ENCODE measurements around the gene PRR19.
"Not testable (repeated sequence)": the region's sequence is repeated elsewhere in the genome, so short reads cannot be mapped to it uniquely, and the experiment has no call there.

Gene PRR19

DNA sequence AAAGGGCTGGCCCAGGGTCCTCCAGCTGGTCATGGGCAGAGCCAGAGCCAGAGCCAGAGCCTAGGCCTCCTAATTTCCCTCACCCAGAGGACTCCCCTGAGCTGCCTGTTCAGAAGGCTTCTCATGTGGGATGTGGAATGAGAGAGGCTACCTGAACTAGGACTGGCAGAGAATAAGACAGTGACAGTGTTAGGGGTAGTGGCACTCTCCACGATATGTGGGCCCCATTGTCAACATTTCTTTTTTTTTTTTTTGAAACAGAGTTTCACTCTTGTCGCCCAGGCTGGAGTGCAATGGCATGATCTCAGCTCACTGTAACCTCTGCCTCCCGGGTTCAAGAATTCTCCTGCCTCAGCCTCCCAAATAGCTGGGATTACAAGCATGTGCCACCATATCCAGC, 29.4 kb downstream of the PRR19 start:
- peaks cover 9 to 10% of the 10 kb centered on the region in 2 experiments for H3K36me3 ChIP-seq (ENCODE audit: control insufficient read depth in 1 of 2, insufficient read depth in 2 of 2, low read length in 2 of 2)
- WGBS (ENCODE audit: extremely low coverage, insufficient coverage, insufficient read length), result no CpG with 5 or more reads among the region's 3 CpGs
- H2BK5ac ChIP-seq (ENCODE audit: low read depth, low read length, poor library complexity); H2AK5ac ChIP-seq (ENCODE audit: low read length); H2BK120ac ChIP-seq (ENCODE audit: insufficient read depth, low read length, poor library complexity); H3K27me3 ChIP-seq (ENCODE audit: insufficient read depth, low read length); H3K9me3 ChIP-seq (ENCODE audit: insufficient read depth, low read depth, low read length); H3K4me2 ChIP-seq (ENCODE audit: low read length); H3K14ac ChIP-seq (ENCODE audit: low read length); H3K4me1 ChIP-seq (ENCODE audit: control insufficient read depth in 1 of 2, insufficient read depth in 2 of 2, low read length in 2 of 2); H2AFZ ChIP-seq (ENCODE audit: insufficient read depth, low read length, poor library complexity); H3K9ac ChIP-seq (ENCODE audit: low read length); H3K79me2 ChIP-seq (ENCODE audit: control insufficient read depth, insufficient read depth, low read length, poor library complexity); H3K4me3 ChIP-seq (ENCODE audit: low read depth, low read length); DNase-seq; H2BK12ac ChIP-seq (ENCODE audit: low read length); H3K4ac ChIP-seq (ENCODE audit: low read depth, low read length); H3K23ac ChIP-seq (ENCODE audit: low read length); H3K18ac ChIP-seq (ENCODE audit: low read length); H4K8ac ChIP-seq (ENCODE audit: low read depth, low read length); H4K12ac ChIP-seq (ENCODE audit: low read depth, low read length); H3K27ac ChIP-seq (ENCODE audit: low read depth, low read length); H3K79me1 ChIP-seq (ENCODE audit: low read length); H4K91ac ChIP-seq (ENCODE audit: low read depth, low read length): not testable (repeated sequence)

DNA sequence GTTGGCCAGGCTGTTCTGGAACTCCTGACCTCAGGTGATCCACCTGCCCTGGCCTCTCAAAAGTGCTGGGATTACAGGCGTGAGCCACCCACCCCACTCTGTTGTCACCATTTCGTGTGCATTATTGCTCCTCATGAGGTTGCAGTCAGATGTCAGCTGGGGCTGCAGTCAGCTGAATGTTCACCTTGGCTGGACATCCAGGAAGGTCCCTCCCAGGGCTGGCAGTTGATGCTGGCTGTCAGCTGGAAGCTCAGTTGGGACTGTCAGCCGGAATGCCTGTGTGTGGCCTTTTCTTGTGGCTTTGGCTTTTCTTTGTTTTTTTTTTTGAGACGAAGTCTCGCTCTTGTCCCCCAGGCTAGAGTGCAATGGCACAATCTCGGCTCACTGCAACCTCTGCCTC, 30.1 kb downstream of the PRR19 start:
- Histone ChIP-seq H3K27ac (ENCODE audit: low read depth, low read length) (no peak overlapping the region), H3K79me2 (ENCODE audit: control insufficient read depth, insufficient read depth, low read length, poor library complexity) (no peaks in the 10 kb centered on the region), H2BK12ac (ENCODE audit: low read length) (no peak overlapping the region), H4K91ac (ENCODE audit: low read depth, low read length) (no peak overlapping the region), H3K4me3 (ENCODE audit: low read depth, low read length) (no peak overlapping the region), H2AK5ac (ENCODE audit: low read length) (no peak overlapping the region), H3K4me2 (ENCODE audit: low read length) (no peak overlapping the region), H3K36me3 (ENCODE audit: control insufficient read depth in 1 of 2, insufficient read depth in 2 of 2, low read length in 2 of 2) (peaks cover 16 to 17% of the 10 kb centered on the region in 2 experiments), H3K9ac (ENCODE audit: low read length) (no peak overlapping the region), H3K4ac (ENCODE audit: low read depth, low read length) (no peak overlapping the region), H3K9me3 (ENCODE audit: insufficient read depth, low read depth, low read length) (no peaks in the 10 kb centered on the region), H3K27me3 (ENCODE audit: insufficient read depth, low read length) (no peaks in the 10 kb centered on the region), H3K18ac (ENCODE audit: low read length) (no peak overlapping the region), H2AFZ (ENCODE audit: insufficient read depth, low read length, poor library complexity) (no peak overlapping the region), H4K12ac (ENCODE audit: low read depth, low read length) (no peak overlapping the region), H2BK120ac (ENCODE audit: insufficient read depth, low read length, poor library complexity) (no peak overlapping the region), H3K79me1 (ENCODE audit: low read length) (no peaks in the 10 kb centered on the region), H3K14ac (ENCODE audit: low read length) (no peak overlapping the region), H2BK5ac (ENCODE audit: low read depth, low read length, poor library complexity) (no peak overlapping the region), H4K8ac (ENCODE audit: low read depth, low read length) (no peak overlapping the region), H3K4me1 (ENCODE audit: control insufficient read depth in 1 of 2, insufficient read depth in 2 of 2, low read length in 2 of 2) (no peaks in the 10 kb centered on the region), H3K23ac (ENCODE audit: low read length) (no peak overlapping the region)
- no peak for DNase-seq
- no CpG with 5 or more reads among the region's 6 CpGs for WGBS (ENCODE audit: extremely low coverage, insufficient coverage, insufficient read length)

DNA sequence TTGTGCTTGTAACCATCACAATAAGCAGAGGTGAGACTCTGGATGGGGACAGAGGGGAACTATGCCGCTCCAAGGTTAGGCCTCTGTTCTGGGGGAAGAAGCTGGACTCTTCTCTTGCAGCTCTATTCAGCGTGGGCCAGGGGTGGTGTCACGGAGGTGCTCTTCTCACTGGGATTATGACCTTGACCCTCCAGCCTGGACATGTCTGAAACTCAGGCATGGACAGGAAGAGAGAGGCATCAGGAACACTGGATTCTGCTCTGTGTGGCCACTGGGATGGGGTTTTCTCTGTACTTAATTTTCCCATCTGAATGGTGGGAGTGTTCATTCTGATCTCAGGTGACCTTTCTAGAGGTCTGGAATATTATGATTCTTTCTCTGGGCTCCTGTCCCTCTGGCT, 31.1 kb downstream of the PRR19 start:
- no peak overlapping the region for H3K23ac ChIP-seq (ENCODE audit: low read length)
- no CpG with 5 or more reads among the region's 3 CpGs for whole genome bisulfite sequencing (ENCODE audit: extremely low coverage, insufficient coverage, insufficient read length)
- no peak overlapping the region for H3K18ac ChIP-seq (ENCODE audit: low read length)
- no peak overlapping the region for H2BK5ac ChIP-seq (ENCODE audit: low read depth, low read length, poor library complexity)
- no peak overlapping the region for H3K4ac ChIP-seq (ENCODE audit: low read depth, low read length)
- H2AFZ ChIP-seq (ENCODE audit: insufficient read depth, low read length, poor library complexity), result no peak overlapping the region
- no peak overlapping the region for H3K4me3 ChIP-seq (ENCODE audit: low read depth, low read length)
- H2BK12ac ChIP-seq (ENCODE audit: low read length), result no peak overlapping the region
- H2BK120ac ChIP-seq (ENCODE audit: insufficient read depth, low read length, poor library complexity), result no peak overlapping the region
- H3K4me1 ChIP-seq (ENCODE audit: control insufficient read depth in 1 of 2, insufficient read depth in 2 of 2, low read length in 2 of 2), result no peaks in the 10 kb centered on the region
- no peaks in the 10 kb centered on the region for H3K9me3 ChIP-seq (ENCODE audit: insufficient read depth, low read depth, low read length)
- no peaks in the 10 kb centered on the region for H3K79me1 ChIP-seq (ENCODE audit: low read length)
- no peaks in the 10 kb centered on the region for H3K27me3 ChIP-seq (ENCODE audit: insufficient read depth, low read length)
- no peak overlapping the region for H4K12ac ChIP-seq (ENCODE audit: low read depth, low read length)
- H3K36me3 ChIP-seq (ENCODE audit: control insufficient read depth in 1 of 2, insufficient read depth in 2 of 2, low read length in 2 of 2), result peaks cover 18 to 19% of the 10 kb centered on the region in 2 experiments
- no peak for DNase-seq
- no peak overlapping the region for H3K9ac ChIP-seq (ENCODE audit: low read length)
- H3K79me2 ChIP-seq (ENCODE audit: control insufficient read depth, insufficient read depth, low read length, poor library complexity), result no peaks in the 10 kb centered on the region
- no peak overlapping the region for H3K4me2 ChIP-seq (ENCODE audit: low read length)
- H4K91ac ChIP-seq (ENCODE audit: low read depth, low read length), result no peak overlapping the region
- no peak overlapping the region for H3K14ac ChIP-seq (ENCODE audit: low read length)
- no peak overlapping the region for H4K8ac ChIP-seq (ENCODE audit: low read depth, low read length)
- H2AK5ac ChIP-seq (ENCODE audit: low read length), result no peak overlapping the region
- no peak overlapping the region for H3K27ac ChIP-seq (ENCODE audit: low read depth, low read length)

DNA sequence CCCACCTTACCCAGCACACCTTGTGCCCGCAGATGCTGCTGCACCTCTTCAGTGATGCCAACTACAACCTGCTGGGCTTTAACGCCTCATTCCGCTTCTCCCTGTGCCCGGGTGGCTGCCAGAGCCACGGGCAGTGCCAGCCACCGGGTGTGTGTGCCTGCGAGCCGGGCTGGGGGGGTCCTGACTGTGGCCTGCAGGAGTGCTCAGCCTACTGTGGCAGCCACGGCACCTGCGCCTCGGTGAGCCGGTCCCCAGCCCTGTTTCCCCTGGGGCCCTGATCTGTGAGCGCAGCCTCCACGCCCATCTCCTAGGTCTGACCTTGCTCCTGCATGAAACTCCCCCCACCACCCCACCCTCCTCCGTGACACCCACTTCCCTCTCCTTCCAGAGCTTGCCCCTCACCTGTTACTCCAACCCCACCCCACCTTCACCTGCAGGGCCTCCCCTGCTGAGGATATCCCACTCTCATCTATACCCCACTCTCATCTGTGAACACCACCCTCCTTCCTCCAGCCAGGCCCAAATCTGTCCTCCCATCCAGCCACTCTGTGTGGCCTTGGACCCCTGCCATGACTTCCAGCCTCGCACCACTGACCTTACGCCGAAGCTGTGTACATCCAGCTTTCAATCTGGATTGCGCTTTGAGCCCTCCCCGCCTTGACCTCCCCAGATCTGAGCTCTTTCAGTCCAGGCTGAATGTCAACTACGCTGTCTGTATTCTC, 32.2 kb downstream of the PRR19 start:
- Histone ChIP-seq H3K27me3 (ENCODE audit: insufficient read depth, low read length) (no peaks in the 10 kb centered on the region), H3K79me1 (ENCODE audit: low read length) (no peaks in the 10 kb centered on the region), H4K12ac (ENCODE audit: low read depth, low read length) (no peak overlapping the region), H3K4me1 (ENCODE audit: control insufficient read depth in 1 of 2, insufficient read depth in 2 of 2, low read length in 2 of 2) (no peaks in the 10 kb centered on the region), H2BK5ac (ENCODE audit: low read depth, low read length, poor library complexity) (no peak overlapping the region), H3K4me3 (ENCODE audit: low read depth, low read length) (no peak overlapping the region), H3K14ac (ENCODE audit: low read length) (no peak overlapping the region), H2BK12ac (ENCODE audit: low read length) (no peak overlapping the region), H3K36me3 (ENCODE audit: control insufficient read depth in 1 of 2, insufficient read depth in 2 of 2, low read length in 2 of 2) (peaks cover 18 to 19% of the 10 kb centered on the region in 2 experiments), H2AK5ac (ENCODE audit: low read length) (no peak overlapping the region), H4K8ac (ENCODE audit: low read depth, low read length) (no peak overlapping the region), H3K4ac (ENCODE audit: low read depth, low read length) (no peak overlapping the region), H3K9ac (ENCODE audit: low read length) (no peak overlapping the region), H3K18ac (ENCODE audit: low read length) (no peak overlapping the region), H3K9me3 (ENCODE audit: insufficient read depth, low read depth, low read length) (no peaks in the 10 kb centered on the region), H4K91ac (ENCODE audit: low read depth, low read length) (no peak overlapping the region), H2AFZ (ENCODE audit: insufficient read depth, low read length, poor library complexity) (no peak overlapping the region), H2BK120ac (ENCODE audit: insufficient read depth, low read length, poor library complexity) (no peak overlapping the region), H3K79me2 (ENCODE audit: control insufficient read depth, insufficient read depth, low read length, poor library complexity) (no peaks in the 10 kb centered on the region), H3K4me2 (ENCODE audit: low read length) (no peak overlapping the region), H3K23ac (ENCODE audit: low read length) (no peak overlapping the region), H3K27ac (ENCODE audit: low read depth, low read length) (no peak overlapping the region)
- WGBS (ENCODE audit: extremely low coverage, insufficient coverage, insufficient read length), result no CpG with 5 or more reads among the region's 21 CpGs
- no peak for DNase-seq
